ENCODE results near the gene SPATS1. TPM values are rescaled to one million over a fixed set of nuclear protein-coding genes. Genes with fewer than 3 reads are reported as not detected.

The SPATS1 gene
- total RNA-seq, 1 experiment from 2014 or later: not detected

GRCh38 chr6:44311304-44311703, 31.1 kb upstream of the SPATS1 start:
- DNase-seq (ENCODE audit: low read depth, low spot score) (no peak), ATAC-seq (no peak)
- peaks cover 7% of the 10 kb centered on the region; the same call in 1 of the 2 replicates for H3K4me1 ChIP-seq (ENCODE audit: control insufficient read depth, insufficient read depth, low read length)
- no peaks in the 10 kb centered on the region for H3K9me3 ChIP-seq (ENCODE audit: control insufficient read depth, insufficient read depth, low read depth, low read length)
- intact Hi-C loops (cut with micrococcal nuclease; ENCODE audit: unreplicated experiment): no loop called here
- H3K27ac ChIP-seq (ENCODE audit: low read length): no peak overlapping the region
- CTCF ChIA-PET: no interaction called here
- peaks cover 2% of the 10 kb centered on the region; the same call in 1 of the 2 replicates for H3K27me3 ChIP-seq (ENCODE audit: control insufficient read depth, insufficient read depth, low read length)
- no peak overlapping the region for H3K4me3 ChIP-seq (ENCODE audit: low read depth in 2 of 2, low read length in 2 of 2)
- POLR2A ChIA-PET: no interaction called here
- TF ChIP-seq POLR2AphosphoS5 (IDR thresholded peaks at IDR 0.05; ENCODE audit: low read depth, low read length) (no peak), REST (IDR thresholded peaks at IDR 0.05; ENCODE audit: insufficient read depth in 1 of 2, low read depth in 2 of 2, low read length in 1 of 2) (no peak), TCF7L2 (IDR thresholded peaks at IDR 0.05; ENCODE audit: low read depth, low read length) (no peak), SIN3A (IDR thresholded peaks at IDR 0.05; ENCODE audit: borderline replicate concordance, insufficient read depth, low read depth, low read length) (no peak)
- in situ Hi-C loops (cut with HindIII; ENCODE audit: low pct_unique_long_range_greater_than_20kb, low sequenced_read_pairs): no loop called here
- no TSS peak for BruUV-seq (replicated peaks)
- H3K36me3 ChIP-seq (ENCODE audit: control insufficient read depth, insufficient read depth, low read length): peaks cover 6% of the 10 kb centered on the region

- CTCF ChIA-PET: no interaction called here
- Histone ChIP-seq H3K36me3 (ENCODE audit: control insufficient read depth, insufficient read depth, low read length) (peaks cover 6% of the 10 kb centered on the region), H3K9me3 (ENCODE audit: control insufficient read depth, insufficient read depth, low read depth, low read length) (no peaks in the 10 kb centered on the region), H3K27ac (ENCODE audit: low read length) (no peak overlapping the region; the same call in 1 of the 2 replicates), H3K4me1 (ENCODE audit: control insufficient read depth, insufficient read depth, low read length) (peaks cover 7% of the 10 kb centered on the region; the same call in 1 of the 2 replicates), H3K4me3 (ENCODE audit: low read depth in 2 of 2, low read length in 2 of 2) (no peak overlapping the region; a peak in 1 of 4 replicates), H3K27me3 (ENCODE audit: control insufficient read depth, insufficient read depth, low read length) (peaks cover 2% of the 10 kb centered on the region; the same call in 1 of the 2 replicates)
- DNase-seq (ENCODE audit: low read depth, low spot score) (no peak), ATAC-seq (no peak)
- no peak for TF ChIP-seq CTCF (IDR thresholded peaks at IDR 0.05)
- no peak for TF ChIP-seq SIN3A (IDR thresholded peaks at IDR 0.05; ENCODE audit: borderline replicate concordance, insufficient read depth, low read depth, low read length)
- TF ChIP-seq POLR2AphosphoS5 (IDR thresholded peaks at IDR 0.05; ENCODE audit: low read depth, low read length): no peak
- no peak for TF ChIP-seq REST (IDR thresholded peaks at IDR 0.05; ENCODE audit: insufficient read depth in 1 of 2, low read depth in 2 of 2, low read length in 1 of 2)
- TF ChIP-seq TCF7L2 (IDR thresholded peaks at IDR 0.05; ENCODE audit: low read depth, low read length): no peak
- in situ Hi-C loops (cut with HindIII; ENCODE audit: low pct_unique_long_range_greater_than_20kb, low sequenced_read_pairs): no loop called here
- intact Hi-C loops (cut with micrococcal nuclease; ENCODE audit: unreplicated experiment): no loop called here
- POLR2A ChIA-PET: no interaction called here
- no TSS peak for BruUV-seq (replicated peaks)
Measured at GRCh38 chr6:44311767-44312166, 30.7 kb upstream of the SPATS1 start.

Data from Panc1 (cell line).